RWPE1 (cell line): ENCODE results near the gene PSMD9.

Source experiments
- CTCF ChIA-PET: fragments of 350-600 bp; sonication (Branson Sonifier 250); formaldehyde crosslinking; extraction: SDS; loops from one replicate; lab custom pipeline; 2021; lab: Yijun Ruan, JAX
- POLR2A ChIA-PET: fragments of 400-600 bp; formaldehyde crosslinking; extraction: SDS; loops from one replicate; lab custom pipeline; 2020; ENCODE audit warnings: antibody characterized with exemption; ENCODE audit not compliant: low non-redundant PET; lab: Yijun Ruan, JAX
- DNase-seq: peaks from one replicate; pipeline ENCODE4 v3.0.0; 2012; ENCODE audit warnings: low spot score
- H3K27ac ChIP-seq: fragments of 450-650 bp; 2 replicates; pipeline ENCODE4 v1.5.1; 2017
- CTCF ChIP-seq: fragments of 450-650 bp; conservative IDR thresholded peaks from 2 replicates; pipeline ENCODE4 v1.5.1; 2017; ENCODE audit warnings: low read depth, mild to moderate bottlenecking

PSMD9 gene

GRCh38 chr12:121949648-121950397, 61.2 kb downstream of the PSMD9 start:
- POLR2A ChIA-PET: no interaction called here
- peak overlapping the region; percentile 92 for H3K27ac ChIP-seq
- no peak for TF ChIP-seq CTCF
- peak; percentile 78 for DNase-seq
- CTCF ChIA-PET: interaction anchor here (0.6 kb wide), 1 partner anchor 93 kb away, joined by 3 read pairs; no protein-coding TSS in a partner anchor

- ChIA-PET CTCF (no interaction called here), POLR2A (no interaction called here)
- DNase-seq: no peak
- TF ChIP-seq CTCF: no peak
- H3K27ac ChIP-seq: no peak overlapping the region
Observed at GRCh38 chr12:121953117-121953692, 64.6 kb downstream of the PSMD9 start.

- no peak for DNase-seq
- CTCF ChIA-PET: no interaction called here
- POLR2A ChIA-PET: no interaction called here
- TF ChIP-seq CTCF: no peak
- no peak overlapping the region for H3K27ac ChIP-seq
Observed at GRCh38 chr12:121953695-121954094, 65.1 kb downstream of the PSMD9 start.

GRCh38 chr12:121955258-121956237, 67.0 kb downstream of the PSMD9 start:
- no peak for DNase-seq
- CTCF ChIA-PET: interaction anchor here (0.6 kb wide), 1 partner anchor 580 kb away, joined by 3 read pairs; no protein-coding TSS in a partner anchor
- POLR2A ChIA-PET: no interaction called here
- no peak overlapping the region for H3K27ac ChIP-seq
- TF ChIP-seq CTCF: peak; percentile 49

- no peak for TF ChIP-seq CTCF
- CTCF ChIA-PET: interaction anchor here (0.6 kb wide), 1 partner anchor 222 kb away, joined by 3 read pairs; no protein-coding TSS in a partner anchor
- no peak for DNase-seq
- POLR2A ChIA-PET: interaction anchor here (0.5 kb wide), 1 partner anchor 48 kb away, joined by 3 read pairs; no protein-coding TSS in a partner anchor
- no peak overlapping the region for H3K27ac ChIP-seq
Observed at GRCh38 chr12:121957861-121958515, 69.4 kb downstream of the PSMD9 start.
